HEK293 (cell line): Measurements from ENCODE around the gene BRF1.
A peak's percentile ranks its signal among the peaks of the same experiment; 100 is the strongest.

Experiments
- CTCF ChIA-PET: fragments of 350-600 bp; formaldehyde crosslinking; extraction: SDS; loops from one replicate; lab custom pipeline; 2021; ENCODE audit warnings: antibody characterized with exemption; lab: Yijun Ruan, JAX
- POLR2A ChIA-PET: fragments of 300-600 bp; formaldehyde crosslinking; extraction: SDS; loops from one replicate; lab custom pipeline; 2020; ENCODE audit warnings: antibody characterized with exemption, inconsistent platforms; lab: Yijun Ruan, JAX
- H3K27ac ChIP-seq: fragments of 200-500 bp; sonication (Bioruptor generic); 2 replicates; pipeline ENCODE4 v1.5.1; 2014; ENCODE audit warnings: low read depth, low read length, control low read depth, inconsistent platforms; ENCODE audit errors: extremely low read depth
- H3K36me3 ChIP-seq, 2 experiments: fragments of 200-500 bp in 1 of 2; sonication (Bioruptor generic) in 1 of 2; 1 replicate in 1 of 2; 2 replicates in 1 of 2; pipeline ENCODE4 v1.5.1; 2014 to 2017; ENCODE audit warnings: inconsistent platforms in 2 of 2, low read length in 2 of 2; ENCODE audit not compliant: control insufficient read depth in 2 of 2, insufficient read depth in 1 of 2
- H3K4me1 ChIP-seq: fragments of 200-500 bp; sonication (Bioruptor generic); 2 replicates; pipeline ENCODE4 v1.5.1; 2014; ENCODE audit warnings: mild to moderate bottlenecking, low read length, inconsistent platforms; ENCODE audit not compliant: control insufficient read depth, insufficient read depth
- H3K4me3 ChIP-seq: 2 replicates; pipeline ENCODE4 v1.5.1; 2011; ENCODE audit warnings: low read depth, mild to moderate bottlenecking, control low read depth, low read length, moderate library complexity
- H3K9me3 ChIP-seq: fragments of 200-500 bp; sonication (Bioruptor generic); 2 replicates; pipeline ENCODE4 v1.5.1; 2014; ENCODE audit warnings: low read depth, low read length, inconsistent platforms; ENCODE audit not compliant: control insufficient read depth, insufficient read depth
- EGR2 ChIP-seq: fragments of 450-650 bp; formaldehyde crosslinking; IDR thresholded peaks from 2 replicates; pipeline ENCODE4 v1.5.1; 2016; ENCODE audit warnings: low read depth, missing biosample characterization, missing genetic modification characterization
- GLIS1 ChIP-seq: fragments of 450-650 bp; formaldehyde crosslinking; IDR thresholded peaks from 2 replicates; pipeline ENCODE4 v1.5.1; 2016; ENCODE audit warnings: missing biosample characterization, missing genetic modification characterization
- SP2 ChIP-seq: fragments of 450-650 bp; formaldehyde crosslinking; IDR thresholded peaks from 2 replicates; pipeline ENCODE4 v1.5.1; 2016; ENCODE audit warnings: missing biosample characterization, missing genetic modification characterization
- TRIM28 ChIP-seq: IDR thresholded peaks from 2 replicates; pipeline ENCODE4 v1.6.1; 2011; ENCODE audit warnings: low read length, control low read depth, borderline replicate concordance
- WT1 ChIP-seq: fragments of 450-650 bp; formaldehyde crosslinking; IDR thresholded peaks from 2 replicates; pipeline ENCODE4 v1.5.1; 2016; ENCODE audit warnings: missing biosample characterization, missing genetic modification characterization
- ZBTB7A ChIP-seq: fragments of 450-650 bp; formaldehyde crosslinking; IDR thresholded peaks from 2 replicates; pipeline ENCODE4 v1.5.1; 2016; ENCODE audit warnings: low read depth, missing biosample characterization, missing genetic modification characterization
- ZFHX2 ChIP-seq: fragments of 450-650 bp; formaldehyde crosslinking; conservative IDR thresholded peaks from 2 replicates; pipeline ENCODE4 v1.5.1; 2016; ENCODE audit warnings: missing biosample characterization, missing genetic modification characterization
- ZIC2 ChIP-seq: fragments of 450-650 bp; formaldehyde crosslinking; IDR thresholded peaks from 2 replicates; pipeline ENCODE4 v1.5.1; 2016; ENCODE audit warnings: missing biosample characterization, missing genetic modification characterization
- ZNF175 ChIP-seq: fragments of 450-650 bp; formaldehyde crosslinking; IDR thresholded peaks from 2 replicates; pipeline ENCODE4 v1.5.1; 2016; ENCODE audit warnings: missing biosample characterization, missing genetic modification characterization
- ZNF311 ChIP-seq: fragments of 450-650 bp; formaldehyde crosslinking; IDR thresholded peaks from 2 replicates; pipeline ENCODE4 v1.5.1; 2017; ENCODE audit warnings: missing biosample characterization, missing genetic modification characterization, borderline replicate concordance
- ZNF324 ChIP-seq: fragments of 450-650 bp; formaldehyde crosslinking; IDR thresholded peaks from 2 replicates; pipeline ENCODE4 v1.5.1; 2016; ENCODE audit warnings: missing biosample characterization, missing genetic modification characterization
- ZNF549 ChIP-seq: fragments of 450-650 bp; IDR thresholded peaks from 2 replicates; pipeline ENCODE4 v1.5.1; 2018; ENCODE audit warnings: missing biosample characterization, missing genetic modification characterization, mild to moderate bottlenecking, inconsistent platforms, moderate library complexity
- ZNF600 ChIP-seq: fragments of 450-650 bp; formaldehyde crosslinking; IDR thresholded peaks from 2 replicates; pipeline ENCODE4 v1.5.1; 2016; ENCODE audit warnings: missing biosample characterization, missing genetic modification characterization
- ZNF645 ChIP-seq: fragments of 450-650 bp; formaldehyde crosslinking; IDR thresholded peaks from 2 replicates; pipeline ENCODE4; 2016; ENCODE audit warnings: missing biosample characterization, missing genetic modification characterization
- ZNF830 ChIP-seq: fragments of 450-650 bp; IDR thresholded peaks from 2 replicates; pipeline ENCODE4 v1.5.0; 2018; ENCODE audit warnings: missing biosample characterization, missing genetic modification characterization, low read depth, mild to moderate bottlenecking, moderate library complexity
- ZNF837 ChIP-seq: fragments of 450-650 bp; formaldehyde crosslinking; IDR thresholded peaks from 2 replicates; pipeline ENCODE4 v1.5.1; 2016; ENCODE audit warnings: missing biosample characterization, missing genetic modification characterization
- ZSCAN23 ChIP-seq: fragments of 450-650 bp; formaldehyde crosslinking; IDR thresholded peaks from 2 replicates; pipeline ENCODE4 v1.5.1; 2016; ENCODE audit warnings: missing biosample characterization, missing genetic modification characterization
- ZSCAN30 ChIP-seq: fragments of 450-650 bp; IDR thresholded peaks from 2 replicates; pipeline ENCODE4 v1.5.1; 2018; ENCODE audit warnings: missing biosample characterization, mild to moderate bottlenecking, missing genetic modification characterization, moderate library complexity
- ZXDB ChIP-seq: fragments of 450-650 bp; formaldehyde crosslinking; IDR thresholded peaks from 2 replicates; pipeline ENCODE4 v1.5.1; 2016; ENCODE audit warnings: missing biosample characterization, missing genetic modification characterization
- TF ChIP-seq, protein P1 (sequence below): fragments of 450-650 bp; formaldehyde crosslinking; IDR thresholded peaks from 2 replicates; pipeline ENCODE4 v1.5.1; 2016; ENCODE audit warnings: missing biosample characterization, missing genetic modification characterization
- TF ChIP-seq, protein P2 (sequence below): fragments of 450-650 bp; formaldehyde crosslinking; IDR thresholded peaks from 2 replicates; pipeline ENCODE4 v1.5.1; 2016; ENCODE audit warnings: missing biosample characterization, missing genetic modification characterization

BRF1 gene

GRCh38 chr14:105330491-105330895 lies 29.7 kb upstream of the BRF1 start:
- TF ChIP-seq ZNF830 (tag by site-specific recombination) (no peak), EGR2 (peak; percentile 43; the same call in 1 of the 2 replicates), ZFHX2 (tag by site-specific recombination) (peak; percentile 78), ZNF837 (tag by site-specific recombination) (no peak), SP2 (tag by site-specific recombination) (peak; percentile 14; the same call in 1 of the 2 replicates)
- no peaks in the 10 kb centered on the region for H3K36me3 ChIP-seq
- no peaks in the 10 kb centered on the region for H3K9me3 ChIP-seq
- POLR2A ChIA-PET, result interaction anchor here (1.0 kb wide), 1 partner anchor 82 kb away, joined by 3 read pairs; the partner anchor contains the start of gene BTBD6
- H3K27ac ChIP-seq, result no peak overlapping the region
- H3K4me3 ChIP-seq, result no peak overlapping the region
- H3K4me1 ChIP-seq, result peaks cover 6% of the 10 kb centered on the region; the same call in 1 of the 2 replicates
- CTCF ChIA-PET, result interaction anchor here (1.1 to 1.8 kb wide), 2 partner anchors 22 to 53 kb away, joined by 6 to 8 read pairs; no protein-coding TSS in a partner anchor

GRCh38 chr14:105329411-105330150 lies 28.8 kb upstream of the BRF1 start:
- H3K36me3 ChIP-seq, result no peaks in the 10 kb centered on the region
- TF ChIP-seq ZNF549 (tag by site-specific recombination) (no peak), ZXDB (no peak), TRIM28 (no peak), ZBTB7A (tag by site-specific recombination) (no peak), ZNF324 (tag by site-specific recombination) (no peak), ZNF311 (no peak), ZSCAN30 (tag by site-specific recombination) (no peak), ZNF600 (tag by site-specific recombination) (no peak), ZNF645 (tag by site-specific recombination) (no peak), ZSCAN23 (no peak), GLIS1 (tag by site-specific recombination) (no peak), WT1 (tag by site-specific recombination) (no peak), ZNF175 (tag by site-specific recombination) (no peak), ZIC2 (no peak)
- TF ChIP-seq, protein P1, sequence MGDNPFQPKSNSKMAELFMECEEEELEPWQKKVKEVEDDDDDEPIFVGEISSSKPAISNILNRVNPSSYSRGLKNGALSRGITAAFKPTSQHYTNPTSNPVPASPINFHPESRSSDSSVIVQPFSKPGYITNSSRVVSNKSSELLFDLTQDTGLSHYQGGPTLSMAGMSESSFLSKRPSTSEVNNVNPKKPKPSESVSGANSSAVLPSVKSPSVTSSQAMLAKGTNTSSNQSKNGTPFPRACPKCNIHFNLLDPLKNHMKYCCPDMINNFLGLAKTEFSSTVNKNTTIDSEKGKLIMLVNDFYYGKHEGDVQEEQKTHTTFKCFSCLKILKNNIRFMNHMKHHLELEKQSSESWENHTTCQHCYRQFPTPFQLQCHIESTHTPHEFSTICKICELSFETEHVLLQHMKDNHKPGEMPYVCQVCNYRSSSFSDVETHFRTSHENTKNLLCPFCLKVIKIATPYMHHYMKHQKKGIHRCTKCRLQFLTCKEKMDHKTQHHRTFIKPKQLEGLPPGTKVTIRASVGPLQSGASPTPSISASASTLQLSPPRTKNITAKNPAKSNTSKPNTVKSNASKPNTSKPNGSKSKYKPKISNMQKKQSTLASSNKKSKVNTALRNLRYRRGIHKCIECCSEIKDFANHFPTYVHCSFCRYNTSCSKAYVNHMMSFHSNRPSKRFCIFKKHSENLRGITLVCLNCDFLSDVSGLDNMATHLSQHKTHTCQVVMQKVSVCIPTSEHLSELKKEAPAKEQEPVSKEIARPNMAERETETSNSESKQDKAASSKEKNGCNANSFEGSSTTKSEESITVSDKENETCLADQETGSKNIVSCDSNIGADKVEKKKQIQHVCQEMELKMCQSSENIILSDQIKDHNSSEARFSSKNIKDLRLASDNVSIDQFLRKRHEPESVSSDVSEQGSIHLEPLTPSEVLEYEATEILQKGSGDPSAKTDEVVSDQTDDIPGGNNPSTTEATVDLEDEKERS (tag by site-specific recombination), result no peak
- TF ChIP-seq, protein P2, sequence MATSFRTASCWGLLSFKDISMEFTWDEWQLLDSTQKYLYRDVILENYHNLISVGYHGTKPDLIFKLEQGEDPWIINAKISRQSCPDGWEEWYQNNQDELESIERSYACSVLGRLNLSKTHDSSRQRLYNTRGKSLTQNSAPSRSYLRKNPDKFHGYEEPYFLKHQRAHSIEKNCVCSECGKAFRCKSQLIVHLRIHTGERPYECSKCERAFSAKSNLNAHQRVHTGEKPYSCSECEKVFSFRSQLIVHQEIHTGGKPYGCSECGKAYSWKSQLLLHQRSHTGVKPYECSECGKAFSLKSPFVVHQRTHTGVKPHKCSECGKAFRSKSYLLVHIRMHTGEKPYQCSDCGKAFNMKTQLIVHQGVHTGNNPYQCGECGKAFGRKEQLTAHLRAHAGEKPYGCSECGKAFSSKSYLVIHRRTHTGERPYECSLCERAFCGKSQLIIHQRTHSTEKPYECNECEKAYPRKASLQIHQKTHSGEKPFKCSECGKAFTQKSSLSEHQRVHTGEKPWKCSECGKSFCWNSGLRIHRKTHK (tag by site-specific recombination), result no peak
- TF ChIP-seq, all 188 proteins: peak for 0
- Histone ChIP-seq H3K4me3 (no peak overlapping the region), H3K27ac (no peak overlapping the region), H3K4me1 (peaks cover 6% of the 10 kb centered on the region; the same call in 1 of the 2 replicates), H3K9me3 (no peaks in the 10 kb centered on the region)
- CTCF ChIA-PET, result interaction anchor here (0.6 kb wide), 1 partner anchor 116 kb away, joined by 3 read pairs; no protein-coding TSS in a partner anchor
- POLR2A ChIA-PET, result no interaction called here
